ENCODE measurements around the gene TOP3B.
A peak's percentile ranks its signal among the peaks of the same experiment; 100 is the strongest.

The TOP3B gene

GRCh38 chr22:21948824-21949568 is 33.6 kb downstream of the TOP3B start:
- H3K9me3 ChIP-seq (ENCODE audit: control insufficient read depth, low read length) = peaks cover 4% of the 10 kb centered on the region
- no peak overlapping the region for H3K4me3 ChIP-seq (ENCODE audit: extremely low read depth, insufficient read depth, low read length, poor library complexity, severe bottlenecking)
- H3K27ac ChIP-seq (ENCODE audit: low read depth, low read length, severe bottlenecking) = no peak overlapping the region
- WGBS, 2 experiments (ENCODE audit: insufficient coverage in 2 of 2) = 80 to 86% methylated on average over 2 to 5 of the region's 7 CpGs
- peaks cover 11% of the 10 kb centered on the region for H3K4me1 ChIP-seq (ENCODE audit: control insufficient read depth, insufficient read depth, low read length, poor library complexity, severe bottlenecking)
- peaks cover 26% of the 10 kb centered on the region for H3K36me3 ChIP-seq (ENCODE audit: control insufficient read depth, insufficient read depth, low read length)

DNA sequence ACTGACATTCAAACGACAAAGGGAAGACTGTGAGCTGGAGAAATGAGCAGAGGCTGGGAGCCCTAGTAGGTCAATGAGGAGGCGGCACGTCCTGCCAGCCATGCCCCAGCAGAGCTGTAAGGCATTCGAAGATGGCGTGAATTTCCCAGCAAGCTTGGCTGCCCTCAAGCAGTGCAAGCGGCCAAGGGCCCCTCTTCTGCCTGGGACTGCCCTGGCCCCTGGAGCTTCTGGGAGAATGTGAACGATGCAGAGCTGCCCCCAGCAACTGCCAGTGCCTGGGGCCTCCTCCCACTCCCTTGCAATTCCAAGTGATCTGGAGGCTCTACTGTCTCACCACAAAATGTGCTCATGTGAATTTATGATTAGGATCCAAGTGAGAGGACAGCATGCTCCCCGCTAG is 34.2 kb downstream of the TOP3B start:
- Histone ChIP-seq H3K4me3 (ENCODE audit: extremely low read depth, insufficient read depth, low read length, poor library complexity, severe bottlenecking) (no peak overlapping the region), H3K4me1 (ENCODE audit: control insufficient read depth, insufficient read depth, low read length, poor library complexity, severe bottlenecking) (peaks cover 11% of the 10 kb centered on the region), H3K9me3 (ENCODE audit: control insufficient read depth, low read length) (peaks cover 3% of the 10 kb centered on the region), H3K27ac (ENCODE audit: low read depth, low read length, severe bottlenecking) (no peak overlapping the region), H3K36me3 (ENCODE audit: control insufficient read depth, insufficient read depth, low read length) (peaks cover 31% of the 10 kb centered on the region)
- WGBS, 2 experiments (ENCODE audit: insufficient coverage in 2 of 2) = 92 to 95% methylated on average over 7 of the region's 8 CpGs

DNA sequence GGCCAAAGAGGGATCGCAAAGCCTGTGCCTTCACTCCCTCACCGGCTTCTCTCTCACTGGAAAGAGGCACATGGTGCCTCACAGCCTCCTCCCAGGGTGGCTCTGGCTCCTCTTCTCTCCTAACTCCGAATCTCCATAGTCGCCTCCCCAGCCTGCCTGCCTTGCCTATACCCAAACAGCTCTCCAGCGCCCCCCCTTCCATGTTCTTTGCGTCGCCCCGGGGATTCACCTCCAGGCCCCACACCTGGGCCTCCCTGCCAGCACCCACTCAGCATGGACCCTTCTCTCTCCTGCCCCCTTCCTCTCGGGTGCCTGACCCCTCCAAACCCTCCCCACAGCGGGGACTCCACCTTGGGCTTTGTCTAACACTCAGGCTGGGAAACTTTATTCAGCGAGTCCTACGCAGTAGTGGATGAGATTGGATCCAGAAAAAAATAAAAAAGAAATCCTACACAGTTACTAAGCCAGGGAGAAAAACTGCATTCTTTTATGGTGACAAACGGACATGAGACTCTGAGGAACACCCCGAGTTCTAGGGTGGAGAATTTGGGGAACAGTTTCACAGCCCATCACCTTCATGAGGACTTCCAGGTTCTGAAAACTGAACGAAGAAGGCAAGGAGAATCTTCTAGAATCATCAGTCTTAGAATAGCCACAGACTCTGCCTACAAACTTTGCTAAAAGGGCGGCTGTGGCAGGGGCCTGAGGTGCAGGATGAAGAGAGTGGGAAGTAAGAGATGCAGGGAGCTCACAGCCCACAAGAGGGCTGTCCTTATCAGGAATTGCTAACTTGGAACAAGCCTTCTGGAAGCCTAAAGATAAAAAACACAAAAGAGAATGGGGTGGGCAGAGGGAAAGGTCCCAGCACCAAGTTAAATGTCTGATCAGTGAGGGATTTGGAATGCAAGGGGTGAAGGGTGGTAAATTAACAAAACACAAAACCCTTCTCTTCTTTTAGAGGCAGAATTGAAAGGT is 35.3 kb downstream of the TOP3B start:
- H3K36me3 ChIP-seq (ENCODE audit: control insufficient read depth, insufficient read depth, low read length) = peaks cover 34% of the 10 kb centered on the region
- H3K9me3 ChIP-seq (ENCODE audit: control insufficient read depth, low read length) = no peaks in the 10 kb centered on the region
- peaks cover 18% of the 10 kb centered on the region for H3K4me1 ChIP-seq (ENCODE audit: control insufficient read depth, insufficient read depth, low read length, poor library complexity, severe bottlenecking)
- 66 to 70% methylated on average over 9 to 11 of the region's 16 CpGs for WGBS, 2 experiments (ENCODE audit: insufficient coverage in 2 of 2)
- H3K27ac ChIP-seq (ENCODE audit: low read depth, low read length, severe bottlenecking) = peak overlapping the region; percentile 41
- no peak overlapping the region for H3K4me3 ChIP-seq (ENCODE audit: extremely low read depth, insufficient read depth, low read length, poor library complexity, severe bottlenecking)

- Histone ChIP-seq H3K36me3 (ENCODE audit: control insufficient read depth, insufficient read depth, low read length) (peaks cover 34% of the 10 kb centered on the region), H3K9me3 (ENCODE audit: control insufficient read depth, low read length) (no peaks in the 10 kb centered on the region), H3K4me1 (ENCODE audit: control insufficient read depth, insufficient read depth, low read length, poor library complexity, severe bottlenecking) (peaks cover 18% of the 10 kb centered on the region), H3K27ac (ENCODE audit: low read depth, low read length, severe bottlenecking) (no peak overlapping the region), H3K4me3 (ENCODE audit: extremely low read depth, insufficient read depth, low read length, poor library complexity, severe bottlenecking) (no peak overlapping the region)
- 95 to 100% methylated on average over 11 to 12 of the region's 12 CpGs for WGBS, 2 experiments (ENCODE audit: insufficient coverage in 2 of 2)
Measured at GRCh38 chr22:21946262-21946925, 36.2 kb downstream of the TOP3B start.

DNA sequence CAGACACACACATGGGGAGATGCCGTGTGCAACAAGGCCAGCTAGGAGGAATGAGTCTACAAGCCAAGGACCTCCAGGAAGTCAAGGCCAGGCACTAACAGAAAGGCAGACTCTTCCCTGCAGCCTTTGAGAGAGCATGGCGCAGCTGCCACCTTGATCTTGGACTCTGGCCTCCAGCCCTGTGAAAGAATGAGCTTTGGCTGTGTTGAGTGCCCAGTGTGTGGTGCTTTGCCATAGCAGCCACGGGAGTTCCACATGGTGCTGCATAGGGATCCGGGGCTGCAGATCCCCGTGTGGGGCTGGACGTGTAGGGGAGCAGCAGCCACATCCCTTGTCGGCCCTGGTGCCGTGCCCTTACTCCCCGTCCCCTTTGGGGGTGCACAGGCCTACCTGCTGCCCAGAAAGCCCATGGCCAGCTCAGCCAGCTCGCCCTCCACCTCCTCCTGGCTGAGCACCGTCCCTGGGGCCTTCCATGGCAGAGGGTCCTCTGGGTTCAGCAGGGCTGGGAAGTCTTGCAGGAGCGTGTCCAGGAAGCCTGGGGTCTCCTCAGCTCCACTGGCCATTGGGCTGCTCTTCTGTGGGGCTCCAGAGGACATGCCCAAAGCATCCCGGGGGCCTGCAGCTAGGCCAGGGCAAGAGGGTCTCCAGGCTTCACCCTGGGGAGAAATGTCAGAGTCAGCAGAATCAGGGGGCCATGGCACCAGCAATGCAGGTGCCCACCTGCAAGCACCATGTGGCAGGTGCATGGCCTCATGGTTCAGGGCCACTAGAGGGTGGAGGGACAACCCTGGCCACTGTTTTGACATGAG is 36.9 kb downstream of the TOP3B start:
- Histone ChIP-seq H3K9me3 (ENCODE audit: control insufficient read depth, low read length) (no peaks in the 10 kb centered on the region), H3K27ac (ENCODE audit: low read depth, low read length, severe bottlenecking) (no peak overlapping the region), H3K4me1 (ENCODE audit: control insufficient read depth, insufficient read depth, low read length, poor library complexity, severe bottlenecking) (peaks cover 21% of the 10 kb centered on the region), H3K4me3 (ENCODE audit: extremely low read depth, insufficient read depth, low read length, poor library complexity, severe bottlenecking) (no peak overlapping the region), H3K36me3 (ENCODE audit: control insufficient read depth, insufficient read depth, low read length) (peaks cover 31% of the 10 kb centered on the region)
- WGBS, 2 experiments (ENCODE audit: insufficient coverage in 2 of 2) = 94 to 98% methylated on average over 10 to 13 of the region's 13 CpGs

DNA sequence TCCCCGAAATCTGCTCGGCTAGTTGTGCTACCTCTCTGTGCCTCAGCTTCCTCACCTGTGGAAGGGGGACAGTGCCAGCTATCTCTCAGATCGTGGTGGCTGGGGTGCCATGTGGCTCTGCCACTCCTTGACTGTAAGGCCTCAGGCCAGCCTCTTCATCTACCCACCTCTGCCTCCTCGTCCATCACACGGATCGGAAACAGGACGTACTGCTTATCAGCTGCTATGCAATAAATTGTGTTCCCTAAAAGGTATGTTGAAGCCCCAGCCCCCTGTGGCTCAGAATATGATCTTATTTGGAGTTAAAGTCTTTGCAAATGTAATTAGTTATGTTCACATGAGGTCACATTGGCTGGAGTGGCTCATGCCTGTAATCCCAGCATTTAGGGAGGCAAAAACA is 37.7 kb downstream of the TOP3B start:
- Histone ChIP-seq H3K27ac (ENCODE audit: low read depth, low read length, severe bottlenecking) (no peak overlapping the region), H3K36me3 (ENCODE audit: control insufficient read depth, insufficient read depth, low read length) (peaks cover 35% of the 10 kb centered on the region), H3K9me3 (ENCODE audit: control insufficient read depth, low read length) (no peaks in the 10 kb centered on the region), H3K4me1 (ENCODE audit: control insufficient read depth, insufficient read depth, low read length, poor library complexity, severe bottlenecking) (peaks cover 21% of the 10 kb centered on the region), H3K4me3 (ENCODE audit: extremely low read depth, insufficient read depth, low read length, poor library complexity, severe bottlenecking) (no peak overlapping the region)
- WGBS, 2 experiments (ENCODE audit: insufficient coverage in 2 of 2) = 96 to 97% methylated on average over 4 to 7 of the region's 7 CpGs

GRCh38 chr22:21943571-21944448 is 38.8 kb downstream of the TOP3B start:
- Histone ChIP-seq H3K4me1 (ENCODE audit: control insufficient read depth, insufficient read depth, low read length, poor library complexity, severe bottlenecking) (peaks cover 29% of the 10 kb centered on the region), H3K36me3 (ENCODE audit: control insufficient read depth, insufficient read depth, low read length) (peaks cover 40% of the 10 kb centered on the region), H3K4me3 (ENCODE audit: extremely low read depth, insufficient read depth, low read length, poor library complexity, severe bottlenecking) (no peak overlapping the region), H3K27ac (ENCODE audit: low read depth, low read length, severe bottlenecking) (no peak overlapping the region), H3K9me3 (ENCODE audit: control insufficient read depth, low read length) (no peaks in the 10 kb centered on the region)
- 95 to 97% methylated on average over 14 to 18 of the region's 18 CpGs for WGBS, 2 experiments (ENCODE audit: insufficient coverage in 2 of 2)

GRCh38 chr22:21942407-21943343 is 39.9 kb downstream of the TOP3B start:
- Histone ChIP-seq H3K36me3 (ENCODE audit: control insufficient read depth, insufficient read depth, low read length) (peaks cover 40% of the 10 kb centered on the region), H3K4me1 (ENCODE audit: control insufficient read depth, insufficient read depth, low read length, poor library complexity, severe bottlenecking) (peaks cover 27% of the 10 kb centered on the region), H3K27ac (ENCODE audit: low read depth, low read length, severe bottlenecking) (peak overlapping the region; percentile 85), H3K9me3 (ENCODE audit: control insufficient read depth, low read length) (no peaks in the 10 kb centered on the region), H3K4me3 (ENCODE audit: extremely low read depth, insufficient read depth, low read length, poor library complexity, severe bottlenecking) (no peak overlapping the region)
- 80 to 89% methylated on average over 13 to 14 of the region's 19 CpGs for WGBS, 2 experiments (ENCODE audit: insufficient coverage in 2 of 2)

GRCh38 chr22:21941921-21942320 is 40.7 kb downstream of the TOP3B start:
- peak overlapping the region; percentile 85 for H3K27ac ChIP-seq (ENCODE audit: low read depth, low read length, severe bottlenecking)

More at GRCh38 chr22:21941921-21942320, 40.7 kb downstream of the TOP3B start:
- Histone ChIP-seq H3K9me3 (ENCODE audit: control insufficient read depth, low read length) (no peaks in the 10 kb centered on the region), H3K4me3 (ENCODE audit: extremely low read depth, insufficient read depth, low read length, poor library complexity, severe bottlenecking) (no peak overlapping the region), H3K36me3 (ENCODE audit: control insufficient read depth, insufficient read depth, low read length) (peaks cover 42% of the 10 kb centered on the region), H3K4me1 (ENCODE audit: control insufficient read depth, insufficient read depth, low read length, poor library complexity, severe bottlenecking) (peaks cover 29% of the 10 kb centered on the region)
- 97 to 98% methylated on average over 4 to 6 of the region's 8 CpGs for WGBS, 2 experiments (ENCODE audit: insufficient coverage in 2 of 2)
